Prostate gland (tissue), 2 donors: ENCODE measurements around the gene FAM168A.

ENCODE experiments used
- POLR2A ChIP-seq: fragments of 450-650 bp; IDR thresholded peaks from one replicate; pipeline ENCODE4 v1.6.1; 2016; ENCODE audit warnings: antibody characterized with exemption, mild to moderate bottlenecking
- POLR2AphosphoS5 ChIP-seq: sonication (generic); formaldehyde crosslinking; IDR thresholded peaks from one replicate; pipeline ENCODE4 v1.6.1; 2017; ENCODE audit warnings: antibody characterized with exemption
- TF ChIP-seq, protein P1 (sequence below), 4 experiments: fragments of 200-600 bp in 2 of 4; fragments of 450-650 bp in 2 of 4; sonication (generic) in 2 of 4; IDR thresholded peaks; 1 replicate in 3 of 4; 2 replicates in 1 of 4; pipeline ENCODE4 v1.5.1; 2016 to 2019; ENCODE audit warnings: antibody characterized with exemption in 4 of 4, mild to moderate bottlenecking in 2 of 4, moderate library complexity in 2 of 4

DNA sequence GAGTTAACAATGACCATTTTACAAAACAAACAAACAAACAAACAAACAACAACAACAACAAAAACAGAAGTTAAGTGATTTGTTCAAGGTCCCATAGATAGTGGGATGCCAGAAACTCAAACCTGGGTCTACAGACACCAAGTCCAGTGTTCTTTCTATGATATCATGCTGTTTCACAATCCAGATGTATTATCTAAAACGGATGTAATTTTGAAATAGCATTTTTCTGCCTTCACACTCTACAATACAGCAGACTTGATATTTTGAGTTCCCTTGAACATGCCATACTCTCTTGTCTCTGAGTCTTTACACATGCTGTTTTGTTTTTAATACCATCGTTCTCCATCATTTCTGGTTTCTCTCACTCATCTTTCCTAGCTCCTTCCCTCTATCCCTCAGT, 117.2 kb downstream of the FAM168A start:
- TF ChIP-seq POLR2AphosphoS5 (no peak), POLR2A (no peak)
- TF ChIP-seq, protein P1, sequence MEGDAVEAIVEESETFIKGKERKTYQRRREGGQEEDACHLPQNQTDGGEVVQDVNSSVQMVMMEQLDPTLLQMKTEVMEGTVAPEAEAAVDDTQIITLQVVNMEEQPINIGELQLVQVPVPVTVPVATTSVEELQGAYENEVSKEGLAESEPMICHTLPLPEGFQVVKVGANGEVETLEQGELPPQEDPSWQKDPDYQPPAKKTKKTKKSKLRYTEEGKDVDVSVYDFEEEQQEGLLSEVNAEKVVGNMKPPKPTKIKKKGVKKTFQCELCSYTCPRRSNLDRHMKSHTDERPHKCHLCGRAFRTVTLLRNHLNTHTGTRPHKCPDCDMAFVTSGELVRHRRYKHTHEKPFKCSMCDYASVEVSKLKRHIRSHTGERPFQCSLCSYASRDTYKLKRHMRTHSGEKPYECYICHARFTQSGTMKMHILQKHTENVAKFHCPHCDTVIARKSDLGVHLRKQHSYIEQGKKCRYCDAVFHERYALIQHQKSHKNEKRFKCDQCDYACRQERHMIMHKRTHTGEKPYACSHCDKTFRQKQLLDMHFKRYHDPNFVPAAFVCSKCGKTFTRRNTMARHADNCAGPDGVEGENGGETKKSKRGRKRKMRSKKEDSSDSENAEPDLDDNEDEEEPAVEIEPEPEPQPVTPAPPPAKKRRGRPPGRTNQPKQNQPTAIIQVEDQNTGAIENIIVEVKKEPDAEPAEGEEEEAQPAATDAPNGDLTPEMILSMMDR (IDR thresholded peaks at IDR 0.05), result no peak
